GM12878 (cell line): Measurements from ENCODE around the gene ELK3. TPM values are rescaled to one million over a fixed set of nuclear protein-coding genes. Genes with fewer than 3 reads are reported as not detected.

ENCODE experiments used
- ATAC-seq: fragments of 200-7000 bp; cut with Tn5 transposase; 3 replicates; pipeline ENCODE4 v1.9.1; 2020; ENCODE audit warnings: mild to moderate bottlenecking, moderate library complexity
- BruUV-seq: library from RNA; stranded (reverse); fragments of 400-500 nt; replicated peaks from 2 replicates; lab custom pipeline; 2021; lab: Mats Ljungman, UMichigan
- CTCF ChIA-PET: fragments of 300-600 bp; sonication (Branson Sonifier 250); formaldehyde crosslinking; extraction: SDS; loops from one replicate; lab custom pipeline; 2021; ENCODE audit warnings: inconsistent platforms; lab: Yijun Ruan, JAX
- POLR2A ChIA-PET: fragments of 350-600 bp; formaldehyde crosslinking; extraction: SDS; loops from one replicate; lab custom pipeline; 2021; ENCODE audit warnings: inconsistent platforms; lab: Charles Lee
- RAD21 ChIA-PET: fragments of 300-600 bp; sonication (Branson Sonifier 250); formaldehyde crosslinking; loops from one replicate; lab custom pipeline; 2023; ENCODE audit warnings: antibody characterized with exemption; ENCODE audit not compliant: unreplicated experiment; lab: Charles Lee
- SMC1A ChIA-PET: fragments of 300-600 bp; sonication (Branson Sonifier 250); formaldehyde crosslinking; loops from one replicate; lab custom pipeline; 2023; ENCODE audit not compliant: unreplicated experiment, uncharacterized antibody; lab: Charles Lee
- DNase-seq: peaks from one replicate; pipeline ENCODE4 v3.0.0-alpha.2; 2011; ENCODE audit warnings: low read depth, low spot score
- FAIRE-seq: peaks from 3 replicates; lab custom pipeline; 2011; peaks lifted over from hg19 to GRCh38; lab: Jason Lieb, UNC
- H2AFZ ChIP-seq: 2 replicates; pipeline ENCODE4 v1.6.0; 2011; ENCODE audit warnings: low read depth, low read length, control low read depth; ENCODE audit not compliant: control insufficient read depth
- H3K27ac ChIP-seq: 2 replicates; pipeline ENCODE4 v1.5.1; 2011; ENCODE audit warnings: control low read depth; ENCODE audit not compliant: control insufficient read depth, insufficient read depth
- H3K27me3 ChIP-seq, 2 experiments: replicated peaks in 1 of 2; 2 replicates each; pipeline versions ENCODE4 v1.6.0 to v1.6.1; 2011; ENCODE audit warnings: low read length in 1 of 2; ENCODE audit not compliant: control insufficient read depth in 2 of 2, insufficient read depth in 2 of 2
- H3K36me3 ChIP-seq, 2 experiments: 2 replicates each; pipeline ENCODE4 v1.5.1; 2011; ENCODE audit warnings: low read length in 1 of 2; ENCODE audit not compliant: control insufficient read depth in 2 of 2, insufficient read depth in 2 of 2
- H3K4me1 ChIP-seq: 2 replicates; pipeline ENCODE4 v1.6.1; 2011; ENCODE audit warnings: mild to moderate bottlenecking, low read length, moderate library complexity, mixed read lengths; ENCODE audit not compliant: control insufficient read depth, insufficient read depth
- H3K4me2 ChIP-seq: 2 replicates; pipeline ENCODE4 v1.6.0; 2011; ENCODE audit warnings: control low read depth; ENCODE audit not compliant: control insufficient read depth, insufficient read depth
- H3K4me3 ChIP-seq: fragments of 200-600 bp; sonication (generic); 2 replicates; pipeline ENCODE4 v1.5.1; 2016
- H3K79me2 ChIP-seq: 2 replicates; pipeline ENCODE4 v1.6.0; 2011; ENCODE audit warnings: low read length; ENCODE audit not compliant: control insufficient read depth, insufficient read depth
- H3K9ac ChIP-seq: 2 replicates; pipeline ENCODE4 v1.8.0; 2011; ENCODE audit warnings: low read length, control low read depth, mixed read lengths; ENCODE audit not compliant: control insufficient read depth, insufficient read depth
- H3K9me3 ChIP-seq: replicated peaks from 3 replicates; pipeline ENCODE4 v1.5.1; 2011; ENCODE audit warnings: mild to moderate bottlenecking, low read length; ENCODE audit not compliant: control insufficient read depth, insufficient read depth
- H4K20me1 ChIP-seq: 2 replicates; pipeline ENCODE4 v1.6.0; 2011; ENCODE audit not compliant: control insufficient read depth, insufficient read depth
- BMI1 ChIP-seq: fragments of 450-650 bp; IDR thresholded peaks from 2 replicates; pipeline ENCODE4 v1.6.1; 2016; ENCODE audit warnings: mild to moderate bottlenecking, moderate library complexity, borderline replicate concordance
- DPF2 ChIP-seq: fragments of 450-650 bp; IDR thresholded peaks from 2 replicates; pipeline ENCODE4 v1.6.1; 2017; ENCODE audit warnings: mild to moderate bottlenecking
- MEF2B ChIP-seq: fragments of 450-650 bp; IDR thresholded peaks from 2 replicates; pipeline ENCODE4 v1.6.1; 2018; ENCODE audit warnings: mild to moderate bottlenecking, moderate library complexity; ENCODE audit not compliant: partially characterized antibody, poor library complexity, severe bottlenecking
- POLR2A ChIP-seq: IDR thresholded peaks from 2 replicates; pipeline ENCODE4 v1.6.1; 2011; ENCODE audit warnings: low read depth, mild to moderate bottlenecking, low read length
- RUNX3 ChIP-seq: IDR thresholded peaks from 2 replicates; pipeline ENCODE4 v1.6.1; 2012; ENCODE audit warnings: low read length, inconsistent platforms
- WGBS: methylation state at CpG from one replicate; pipeline ENCODE4 v1.1.6; 2016; ENCODE audit warnings: low lambda C conversion rate; ENCODE audit not compliant: insufficient replicate concordance, insufficient coverage; ENCODE audit errors: missing lambda C conversion rate; 5-methylcytosine and 5-hydroxymethylcytosine counted together
- in situ Hi-C: fragments of 300-500 bp; cut with MboI; formaldehyde crosslinking; loops from 9 replicates; pipeline ENCODE4 v1.14.3; 2018; ENCODE audit warnings: mixed read lengths
- intact Hi-C: fragments of 100-400 bp; cut with micrococcal nuclease; formaldehyde crosslinking; loops from one replicate; pipeline ENCODE4 v1.14.2; 2022; ENCODE audit not compliant: unreplicated experiment
- polyA plus RNA-seq, 11 experiments: library from polyadenylated mRNA; depleted of rRNA in 4 of 11; unstranded in 6 of 11; stranded (reverse) in 5 of 11; fragments of >200 nt; fragmentation: Nextera tagmentation in 4 of 11; fragmentation: Illumina TruSeq in 1 of 11; extraction: Ambion mirVana in 4 of 11; extraction: Trizol in 1 of 11; gene quantifications; 1 replicate in 1 of 11; 2 replicates in 10 of 11; pipeline versions ENCODE4 v1.2.1 to v1.2.3, GENCODE V29; 2011 to 2016; ENCODE audit warnings: inconsistent platforms in 2 of 11, missing spikeins in 2 of 11, low read depth in 1 of 11
- total RNA-seq, 4 experiments: library from RNA; depleted of rRNA in 3 of 4; stranded (reverse); fragments of >200 nt in 3 of 4; fragmentation: Illumina TruSeq in 1 of 4; extraction: Trizol in 1 of 4; gene quantifications; 2 replicates each; pipeline versions ENCODE4 v1.2.1 to v1.2.3, GENCODE V29; 2013 to 2021
- TF ChIP-seq, protein P1 (sequence below): IDR thresholded peaks from 2 replicates; pipeline ENCODE4 v1.6.1; 2012; ENCODE audit warnings: low read depth, low read length, improper control_type of control experiment
- TF ChIP-seq, protein P2 (sequence below): fragments of 450-650 bp; formaldehyde crosslinking; IDR thresholded peaks from 2 replicates; pipeline ENCODE4 v1.4.0; 2020; ENCODE audit warnings: mild to moderate bottlenecking, moderate library complexity
- TF ChIP-seq, protein P3 (sequence below): IDR thresholded peaks from 2 replicates; pipeline ENCODE4 v1.6.1; 2011; ENCODE audit warnings: low read depth, mild to moderate bottlenecking, low read length, moderate library complexity, borderline replicate concordance; ENCODE audit errors: extremely low read depth
- TF ChIP-seq, protein P4 (sequence below): fragments of 450-650 bp; formaldehyde crosslinking; IDR thresholded peaks from 2 replicates; pipeline ENCODE4 v1.5.0; 2022; ENCODE audit warnings: mild to moderate bottlenecking, missing genetic modification characterization

The ELK3 gene
- total and polyA plus RNA-seq, 10 of the 15 experiments (the other 5 are each of a cell fraction or from before 2014, with no cell fraction given): 0.37 to 4.8 (median 0.88) TPM

DNA sequence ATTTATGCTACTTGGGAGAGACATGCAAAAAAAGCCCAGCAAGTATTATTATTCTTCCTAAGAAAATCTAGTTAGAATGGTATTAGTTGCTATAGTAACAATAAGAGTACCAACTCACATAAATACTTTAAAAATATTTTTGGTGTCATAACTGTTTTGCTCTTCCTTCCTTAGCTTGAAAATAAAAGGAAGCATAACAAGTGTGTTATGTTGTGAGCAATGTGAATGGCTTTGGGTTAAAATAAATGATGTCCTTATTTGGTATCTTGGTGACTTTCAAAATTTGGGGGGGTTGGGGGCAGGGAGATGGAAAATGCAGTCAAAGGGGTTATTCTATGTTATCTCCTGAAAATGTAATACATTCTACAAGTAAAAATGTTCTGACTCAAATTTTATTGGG lies 91.0 kb downstream of the ELK3 start:
- Histone ChIP-seq H3K27ac (no peak overlapping the region), H3K4me1 (no peaks in the 10 kb centered on the region), H4K20me1 (no peaks in the 10 kb centered on the region), H3K9me3 (no peaks in the 10 kb centered on the region), H3K79me2 (no peaks in the 10 kb centered on the region), H3K4me2 (no peak overlapping the region), H3K36me3 (peaks cover 2 to 33% of the 10 kb centered on the region in 2 experiments), H3K9ac (no peak overlapping the region), H2AFZ (no peak overlapping the region), H3K27me3 (no peaks in the 10 kb centered on the region)
- BruUV-seq: no TSS peak
- ChIA-PET SMC1A (no interaction called here), POLR2A (no interaction called here), RAD21 (no interaction called here)
- no peak for ATAC-seq
- no peak for FAIRE-seq
- in situ Hi-C loops: no loop called here
- DNase-seq: no peak
- no peak for TF ChIP-seq POLR2A
- TF ChIP-seq MEF2B: no peak
- TF ChIP-seq, protein P1, sequence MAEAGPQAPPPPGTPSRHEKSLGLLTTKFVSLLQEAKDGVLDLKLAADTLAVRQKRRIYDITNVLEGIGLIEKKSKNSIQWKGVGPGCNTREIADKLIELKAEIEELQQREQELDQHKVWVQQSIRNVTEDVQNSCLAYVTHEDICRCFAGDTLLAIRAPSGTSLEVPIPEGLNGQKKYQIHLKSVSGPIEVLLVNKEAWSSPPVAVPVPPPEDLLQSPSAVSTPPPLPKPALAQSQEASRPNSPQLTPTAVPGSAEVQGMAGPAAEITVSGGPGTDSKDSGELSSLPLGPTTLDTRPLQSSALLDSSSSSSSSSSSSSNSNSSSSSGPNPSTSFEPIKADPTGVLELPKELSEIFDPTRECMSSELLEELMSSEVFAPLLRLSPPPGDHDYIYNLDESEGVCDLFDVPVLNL: no peak
- TF ChIP-seq, all 136 proteins: peak for 0
- no peak overlapping the region for H3K4me3 ChIP-seq
- CTCF ChIA-PET: no interaction called here
- intact Hi-C loops: no loop called here

DNA sequence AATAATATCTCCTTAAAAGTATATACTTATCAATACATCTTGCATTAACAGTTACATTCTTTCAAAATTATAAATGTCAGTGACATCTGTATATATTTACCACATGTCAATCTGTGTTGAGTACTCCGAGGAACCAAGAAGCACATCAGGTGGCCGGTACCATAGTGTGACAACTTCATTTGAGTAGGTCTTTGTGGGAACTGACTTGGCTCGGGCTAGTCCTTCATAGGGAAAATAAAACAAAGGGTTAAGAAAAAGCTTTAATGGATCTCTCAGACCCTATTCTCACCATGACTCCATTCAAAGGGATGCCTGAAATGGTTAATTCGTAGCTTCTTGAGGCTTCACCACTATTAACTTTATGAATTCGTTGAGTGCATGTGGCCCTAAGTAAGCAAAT lies 94.9 kb downstream of the ELK3 start:
- CTCF ChIA-PET: interaction anchor here (0.7 to 0.8 kb wide), 3 partner anchors 14 to 112 kb away, joined by 3 read pairs; no protein-coding TSS in a partner anchor
- DNase-seq: no peak
- no peak for FAIRE-seq
- H3K9me3 ChIP-seq: no peaks in the 10 kb centered on the region
- no peak overlapping the region for H3K9ac ChIP-seq
- no peak overlapping the region for H2AFZ ChIP-seq
- no peak overlapping the region for H3K4me2 ChIP-seq
- RAD21 ChIA-PET: no interaction called here
- BruUV-seq: no TSS peak
- no peak overlapping the region for H3K27ac ChIP-seq
- no peaks in the 10 kb centered on the region for H3K4me1 ChIP-seq
- WGBS: 99% methylated on average over 5 of the region's 5 CpGs
- in situ Hi-C loops: no loop called here
- no peaks in the 10 kb centered on the region for H3K79me2 ChIP-seq
- H3K4me3 ChIP-seq: no peak overlapping the region
- H3K27me3 ChIP-seq: no peaks in the 10 kb centered on the region
- H4K20me1 ChIP-seq: no peaks in the 10 kb centered on the region
- no peak for ATAC-seq
- POLR2A ChIA-PET: interaction anchor here (0.5 to 0.7 kb wide), 2 partner anchors 11 to 111 kb away, joined by 3 to 4 read pairs; no protein-coding TSS in a partner anchor
- SMC1A ChIA-PET: interaction anchor here (2.2 kb wide), 1 partner anchor 9 kb away, joined by 7 read pairs; no protein-coding TSS in a partner anchor
- peaks cover 0 to 19% of the 10 kb centered on the region in 2 experiments for H3K36me3 ChIP-seq
- intact Hi-C loops: no loop called here
- TF ChIP-seq BMI1: no peak
- TF ChIP-seq, protein P2, sequence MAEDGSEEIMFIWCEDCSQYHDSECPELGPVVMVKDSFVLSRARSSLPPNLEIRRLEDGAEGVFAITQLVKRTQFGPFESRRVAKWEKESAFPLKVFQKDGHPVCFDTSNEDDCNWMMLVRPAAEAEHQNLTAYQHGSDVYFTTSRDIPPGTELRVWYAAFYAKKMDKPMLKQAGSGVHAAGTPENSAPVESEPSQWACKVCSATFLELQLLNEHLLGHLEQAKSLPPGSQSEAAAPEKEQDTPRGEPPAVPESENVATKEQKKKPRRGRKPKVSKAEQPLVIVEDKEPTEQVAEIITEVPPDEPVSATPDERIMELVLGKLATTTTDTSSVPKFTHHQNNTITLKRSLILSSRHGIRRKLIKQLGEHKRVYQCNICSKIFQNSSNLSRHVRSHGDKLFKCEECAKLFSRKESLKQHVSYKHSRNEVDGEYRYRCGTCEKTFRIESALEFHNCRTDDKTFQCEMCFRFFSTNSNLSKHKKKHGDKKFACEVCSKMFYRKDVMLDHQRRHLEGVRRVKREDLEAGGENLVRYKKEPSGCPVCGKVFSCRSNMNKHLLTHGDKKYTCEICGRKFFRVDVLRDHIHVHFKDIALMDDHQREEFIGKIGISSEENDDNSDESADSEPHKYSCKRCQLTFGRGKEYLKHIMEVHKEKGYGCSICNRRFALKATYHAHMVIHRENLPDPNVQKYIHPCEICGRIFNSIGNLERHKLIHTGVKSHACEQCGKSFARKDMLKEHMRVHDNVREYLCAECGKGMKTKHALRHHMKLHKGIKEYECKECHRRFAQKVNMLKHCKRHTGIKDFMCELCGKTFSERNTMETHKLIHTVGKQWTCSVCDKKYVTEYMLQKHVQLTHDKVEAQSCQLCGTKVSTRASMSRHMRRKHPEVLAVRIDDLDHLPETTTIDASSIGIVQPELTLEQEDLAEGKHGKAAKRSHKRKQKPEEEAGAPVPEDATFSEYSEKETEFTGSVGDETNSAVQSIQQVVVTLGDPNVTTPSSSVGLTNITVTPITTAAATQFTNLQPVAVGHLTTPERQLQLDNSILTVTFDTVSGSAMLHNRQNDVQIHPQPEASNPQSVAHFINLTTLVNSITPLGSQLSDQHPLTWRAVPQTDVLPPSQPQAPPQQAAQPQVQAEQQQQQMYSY (CRISPR knock-in tag): no peak
- TF ChIP-seq, protein P3, sequence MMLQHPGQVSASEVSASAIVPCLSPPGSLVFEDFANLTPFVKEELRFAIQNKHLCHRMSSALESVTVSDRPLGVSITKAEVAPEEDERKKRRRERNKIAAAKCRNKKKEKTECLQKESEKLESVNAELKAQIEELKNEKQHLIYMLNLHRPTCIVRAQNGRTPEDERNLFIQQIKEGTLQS: no peak
- TF ChIP-seq DPF2: no peak
- TF ChIP-seq, protein P4, sequence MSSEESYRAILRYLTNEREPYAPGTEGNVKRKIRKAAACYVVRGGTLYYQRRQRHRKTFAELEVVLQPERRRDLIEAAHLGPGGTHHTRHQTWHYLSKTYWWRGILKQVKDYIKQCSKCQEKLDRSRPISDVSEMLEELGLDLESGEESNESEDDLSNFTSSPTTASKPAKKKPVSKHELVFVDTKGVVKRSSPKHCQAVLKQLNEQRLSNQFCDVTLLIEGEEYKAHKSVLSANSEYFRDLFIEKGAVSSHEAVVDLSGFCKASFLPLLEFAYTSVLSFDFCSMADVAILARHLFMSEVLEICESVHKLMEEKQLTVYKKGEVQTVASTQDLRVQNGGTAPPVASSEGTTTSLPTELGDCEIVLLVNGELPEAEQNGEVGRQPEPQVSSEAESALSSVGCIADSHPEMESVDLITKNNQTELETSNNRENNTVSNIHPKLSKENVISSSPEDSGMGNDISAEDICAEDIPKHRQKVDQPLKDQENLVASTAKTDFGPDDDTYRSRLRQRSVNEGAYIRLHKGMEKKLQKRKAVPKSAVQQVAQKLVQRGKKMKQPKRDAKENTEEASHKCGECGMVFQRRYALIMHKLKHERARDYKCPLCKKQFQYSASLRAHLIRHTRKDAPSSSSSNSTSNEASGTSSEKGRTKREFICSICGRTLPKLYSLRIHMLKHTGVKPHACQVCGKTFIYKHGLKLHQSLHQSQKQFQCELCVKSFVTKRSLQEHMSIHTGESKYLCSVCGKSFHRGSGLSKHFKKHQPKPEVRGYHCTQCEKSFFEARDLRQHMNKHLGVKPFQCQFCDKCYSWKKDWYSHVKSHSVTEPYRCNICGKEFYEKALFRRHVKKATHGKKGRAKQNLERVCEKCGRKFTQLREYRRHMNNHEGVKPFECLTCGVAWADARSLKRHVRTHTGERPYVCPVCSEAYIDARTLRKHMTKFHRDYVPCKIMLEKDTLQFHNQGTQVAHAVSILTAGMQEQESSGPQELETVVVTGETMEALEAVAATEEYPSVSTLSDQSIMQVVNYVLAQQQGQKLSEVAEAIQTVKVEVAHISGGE (CRISPR knock-in tag): no peak
- TF ChIP-seq RUNX3: no peak
